K562 (cell line): ENCODE measurements around the gene HNRNPM. TPM values are rescaled to one million over a fixed set of nuclear protein-coding genes. Genes with fewer than 3 reads are reported as not detected.

Source experiments
- ATAC-seq: fragments of 200-7000 bp; cut with Tn5 transposase; 3 replicates; pipeline ENCODE4 v1.9.1; 2020; ENCODE audit warnings: moderate library complexity
- BruUV-seq: library from RNA; stranded (reverse); fragments of 400-500 nt; replicated peaks from 2 replicates; lab custom pipeline; 2021; lab: Mats Ljungman, UMichigan
- CTCF ChIA-PET: fragments of 300-600 bp; formaldehyde crosslinking; extraction: SDS; loops from one replicate; lab custom pipeline; 2021; ENCODE audit warnings: low intra/inter-chr PET ratio; lab: Yijun Ruan, JAX
- POLR2A ChIA-PET: fragments of 300-600, 350-650 bp; sonication (Branson Sonifier 250); formaldehyde crosslinking; extraction: SDS; loops from one replicate; lab custom pipeline; 2021; ENCODE audit warnings: antibody characterized with exemption, inconsistent platforms; lab: Yijun Ruan, JAX
- DNase-seq, 4 experiments: peaks; one replicate each; pipeline versions ENCODE4 v3.0.0 to v3.0.0-alpha.2; 2011 to 2018; ENCODE audit warnings: low spot score in 3 of 4, mixed read lengths in 3 of 4; ENCODE audit errors: extremely low read depth in 1 of 4
- FAIRE-seq: peaks from 2 replicates; lab custom pipeline; 2011; peaks lifted over from hg19 to GRCh38; lab: Jason Lieb, UNC
- H2AFZ ChIP-seq: 2 replicates; pipeline ENCODE4 v1.6.0; 2011; ENCODE audit warnings: low read depth, low read length, control low read depth, inconsistent platforms
- H3K27ac ChIP-seq: fragments of 200-600 bp; 3 replicates; pipeline ENCODE4 v1.8.0; 2011; ENCODE audit warnings: low read depth, mild to moderate bottlenecking, control low read depth, inconsistent platforms, low read length, moderate library complexity, mixed read lengths; ENCODE audit errors: extremely low read depth
- H3K27me3 ChIP-seq, 2 experiments: fragments of 300-600 bp in 1 of 2; 2 replicates in 1 of 2; 3 replicates in 1 of 2; pipeline versions ENCODE4 v1.6.0 to v1.8.0; 2011; ENCODE audit warnings: inconsistent platforms in 2 of 2, low read length in 2 of 2, mild to moderate bottlenecking in 1 of 2, mixed read lengths in 1 of 2, moderate library complexity in 1 of 2; ENCODE audit not compliant: control insufficient read depth in 2 of 2, insufficient read depth in 2 of 2
- H3K36me3 ChIP-seq: fragments of 300-600 bp; 3 replicates; pipeline ENCODE4 v1.8.0; 2011; ENCODE audit warnings: mild to moderate bottlenecking, low read length, inconsistent platforms; ENCODE audit not compliant: control insufficient read depth, insufficient read depth
- H3K4me1 ChIP-seq, 2 experiments: fragments of 200-600 bp in 1 of 2; replicated peaks in 1 of 2; 2 replicates in 1 of 2; 3 replicates in 1 of 2; pipeline versions ENCODE4 v1.5.1 to v1.8.0; 2011; ENCODE audit warnings: inconsistent platforms in 2 of 2, low read length in 2 of 2, mild to moderate bottlenecking in 1 of 2, mixed read lengths in 1 of 2, moderate library complexity in 1 of 2; ENCODE audit not compliant: control insufficient read depth in 2 of 2, insufficient read depth in 2 of 2
- H3K4me2 ChIP-seq: 2 replicates; pipeline ENCODE4 v1.6.1; 2011; ENCODE audit warnings: low read length, control low read depth, inconsistent platforms, mixed read lengths; ENCODE audit not compliant: insufficient read depth
- H3K4me3 ChIP-seq: fragments of 200-600 bp; sonication (generic), shearing (Covaris generic); 2 replicates; pipeline ENCODE4 v1.5.1; 2016; ENCODE audit warnings: control low read depth, inconsistent platforms
- H3K79me2 ChIP-seq: fragments of 200-600 bp; 3 replicates; pipeline ENCODE4 v1.8.0; 2011; ENCODE audit warnings: low read length, inconsistent platforms; ENCODE audit not compliant: control insufficient read depth, insufficient read depth
- H3K9ac ChIP-seq, 2 experiments: 2 replicates each; pipeline versions ENCODE4 v1.6.0 to v1.6.1; 2011; ENCODE audit warnings: low read depth in 2 of 2, low read length in 2 of 2, control low read depth in 1 of 2, inconsistent platforms in 1 of 2, mild to moderate bottlenecking in 1 of 2, mixed read lengths in 1 of 2; ENCODE audit not compliant: insufficient read depth in 1 of 2
- H3K9me1 ChIP-seq: one replicate; pipeline ENCODE4 v1.6.0; 2011; ENCODE audit warnings: inconsistent platforms, mild to moderate bottlenecking, low read length, moderate library complexity; ENCODE audit not compliant: control insufficient read depth, insufficient read depth
- H3K9me3 ChIP-seq: replicated peaks from 2 replicates; pipeline ENCODE4 v1.5.1; 2011; ENCODE audit warnings: low read depth, low read length, inconsistent platforms; ENCODE audit not compliant: control insufficient read depth, insufficient read depth
- H4K20me1 ChIP-seq: replicated peaks from 2 replicates; pipeline ENCODE4 v1.6.1; 2011; ENCODE audit warnings: low read length, inconsistent platforms, mixed read lengths; ENCODE audit not compliant: control insufficient read depth, insufficient read depth
- ARID4B ChIP-seq: sonication (generic); formaldehyde crosslinking; IDR thresholded peaks from 2 replicates; pipeline ENCODE4 v1.8.0; 2022; ENCODE audit warnings: mild to moderate bottlenecking, missing genetic modification reagents
- CXXC5 ChIP-seq: fragments of 250-450 bp; sonication (Bioruptor Pico); IDR thresholded peaks from 2 replicates; pipeline ENCODE4 v1.8.0; 2022; ENCODE audit warnings: inconsistent platforms, mild to moderate bottlenecking, moderate library complexity
- EGR1 ChIP-seq: fragments of 450-650 bp; conservative IDR thresholded peaks from 2 replicates; pipeline ENCODE4 v1.6.1; 2017; ENCODE audit warnings: mild to moderate bottlenecking
- HMGN3 ChIP-seq: IDR thresholded peaks from 2 replicates; pipeline ENCODE4 v1.6.1; 2011; ENCODE audit warnings: borderline replicate concordance, low read depth, mild to moderate bottlenecking, mixed read lengths, low read length; ENCODE audit not compliant: insufficient read length; ENCODE audit errors: extremely low read depth
- HNRNPLL ChIP-seq: fragments of 200-400 bp; formaldehyde crosslinking; IDR thresholded peaks from 2 replicates; pipeline ENCODE4 v1.6.1; 2017; ENCODE audit warnings: low read length, low read depth, mild to moderate bottlenecking; ENCODE audit not compliant: poor library complexity, severe bottlenecking
- L3MBTL2 ChIP-seq: fragments of 450-650 bp; IDR thresholded peaks from 2 replicates; pipeline ENCODE4 v1.6.1; 2016; ENCODE audit warnings: mild to moderate bottlenecking, moderate library complexity
- MIER1 ChIP-seq: fragments of 450-650 bp; IDR thresholded peaks from 2 replicates; pipeline ENCODE4 v1.6.1; 2016; ENCODE audit warnings: antibody characterized with exemption, mild to moderate bottlenecking, low read depth
- MTA3 ChIP-seq: fragments of 450-650 bp; formaldehyde crosslinking; IDR thresholded peaks from 2 replicates; pipeline ENCODE4 v1.6.1; 2017; ENCODE audit warnings: mild to moderate bottlenecking, borderline replicate concordance
- POLR2G ChIP-seq: fragments of 200-400 bp; formaldehyde crosslinking; IDR thresholded peaks from 2 replicates; pipeline ENCODE4 v1.6.1; 2017; ENCODE audit warnings: low read depth, mild to moderate bottlenecking, antibody characterized with exemption, low read length, moderate library complexity
- PRDM10 ChIP-seq: fragments of 450-650 bp; IDR thresholded peaks from 2 replicates; pipeline ENCODE4 v1.6.1; 2018; ENCODE audit not compliant: partially characterized antibody
- SMC3 ChIP-seq: conservative IDR thresholded peaks from 2 replicates; pipeline ENCODE4 v1.6.1; 2011; ENCODE audit warnings: low read depth, low read length, improper control_type of control experiment; ENCODE audit not compliant: insufficient read depth
- TGIF2 ChIP-seq: sonication (generic); formaldehyde crosslinking; IDR thresholded peaks from 2 replicates; pipeline ENCODE4 v1.8.1; 2022; ENCODE audit warnings: mild to moderate bottlenecking, missing genetic modification reagents, moderate library complexity
- ZEB2 ChIP-seq: fragments of 450-650 bp; IDR thresholded peaks from 2 replicates; pipeline ENCODE4 v1.6.1; 2016
- WGBS: fragments of 100-300 bp; shearing (Covaris generic); methylation state at CpG from one replicate; pipeline ENCODE4 v1.1.6; 2016; ENCODE audit warnings: low coverage, mixed read lengths; ENCODE audit not compliant: insufficient coverage; ENCODE audit errors: missing lambda C conversion rate; 5-methylcytosine and 5-hydroxymethylcytosine counted together
- in situ Hi-C: fragments of 300-500 bp; cut with MboI; formaldehyde crosslinking; loops from 4 replicates; pipeline ENCODE4 v1.15.0; 2018; ENCODE audit warnings: inconsistent platforms, mixed read lengths
- intact Hi-C: fragments of 100-400 bp; cut with micrococcal nuclease; formaldehyde crosslinking; loops from 2 replicates; pipeline ENCODE4 v1.14.2; 2022
- polyA plus RNA-seq, 8 experiments: library from polyadenylated mRNA; depleted of rRNA in 4 of 8; stranded (reverse) in 5 of 8; unstranded in 3 of 8; fragments of >200 nt; fragmentation: Nextera tagmentation in 2 of 8; fragmentation: Illumina TruSeq in 1 of 8; extraction: Ambion mirVana in 2 of 8; extraction: Trizol in 1 of 8; gene quantifications; 2 replicates each; pipeline versions ENCODE4 v1.2.1 to v1.2.3, GENCODE V29; 2011 to 2014; ENCODE audit warnings: inconsistent platforms in 1 of 8, missing spikeins in 1 of 8
- total RNA-seq, 7 experiments: library from RNA; depleted of rRNA in 6 of 7; stranded (reverse); fragments of >200 nt in 6 of 7; fragmentation: Illumina TruSeq in 2 of 7; extraction: Trizol in 2 of 7; gene quantifications; 2 replicates each; pipeline versions ENCODE4 v1.2.1 to v1.2.3, GENCODE V29; 2011 to 2021; ENCODE audit warnings: low replicate concordance in 1 of 7

Gene HNRNPM
- total and polyA plus RNA-seq, 9 of the 15 experiments (the other 6 are each of a cell fraction or from before 2014, with no cell fraction given) = 11.1 to 340 (median 195) TPM

- in situ Hi-C loops = no loop called here
- TF ChIP-seq POLR2G = peak; percentile 81
- peak; percentile 28; the same call in 1 of the 2 replicates for TF ChIP-seq SMC3
- TF ChIP-seq MIER1 = no peak
- TF ChIP-seq HNRNPLL = peak; percentile 82
- peak; percentile 75 for TF ChIP-seq HMGN3
- TF ChIP-seq PRDM10 = peak; percentile 68
- no peak for TF ChIP-seq ZEB2
- TF ChIP-seq ARID4B (CRISPR knock-in tag) = no peak; the same call in 1 of the 2 replicates
- peak; percentile 78 for TF ChIP-seq CXXC5 (CRISPR knock-in tag)
- peak; percentile 86 for TF ChIP-seq EGR1
- TF ChIP-seq TGIF2 (CRISPR knock-in tag) = no peak
- TF ChIP-seq L3MBTL2 = peak; percentile 96
- TF ChIP-seq MTA3 = 0 out of 2 replicates have a peak, but pooled peaks have one; percentile 58
These were observed 61.1 kb downstream of the HNRNPM start for GRCh38 chr19:8505680-8506401.

More at GRCh38 chr19:8505680-8506401, 61.1 kb downstream of the HNRNPM start:
- DNase-seq = peak; percentile 84 to 88 (median 84)
- H3K79me2 ChIP-seq = no peaks in the 10 kb centered on the region
- H3K9me3 ChIP-seq = no peaks in the 10 kb centered on the region
- peak overlapping the region; percentile 40 for H3K4me3 ChIP-seq
- BruUV-seq = no TSS peak
- no peaks in the 10 kb centered on the region for H3K9me1 ChIP-seq
- peak overlapping the region; percentile 87 for H2AFZ ChIP-seq
- ChIA-PET CTCF (interaction anchor here (0.7 to 1.1 kb wide), 2 partner anchors 72 to 236 kb away, joined by 3 to 4 read pairs; no protein-coding TSS in a partner anchor), POLR2A (interaction anchor here (0.6 to 2.6 kb wide), 6 partner anchors 8 to 165 kb away, joined by 3 to 10 read pairs (median 4); partner anchors contain the start of genes HNRNPM, MARCHF2 and ZNF414)
- H3K4me2 ChIP-seq = peak overlapping the region; percentile 72
- H4K20me1 ChIP-seq = no peaks in the 10 kb centered on the region
- intact Hi-C loops = loop anchor here (5.0 kb wide), 1 partner anchor 154 kb away; no protein-coding TSS in a partner anchor
- H3K36me3 ChIP-seq = no peaks in the 10 kb centered on the region
- ATAC-seq = peak; percentile 90
- H3K4me1 ChIP-seq = peaks cover 12 to 52% of the 10 kb centered on the region in 2 experiments; a peak in 4 of 5 replicates
- FAIRE-seq = peak; percentile 32
- H3K27ac ChIP-seq = peak overlapping the region; percentile 35; the same call in 1 of the 3 replicates
- WGBS = under 1% methylated on average over 41 of the region's 56 CpGs
- peak overlapping the region; percentile 51 to 91 for H3K9ac ChIP-seq
- H3K27me3 ChIP-seq = no peaks in the 10 kb centered on the region
